ENCODE results near the gene SLC12A7.

Gene SLC12A7

GRCh38 chr5:1009359-1010180, 102.3 kb downstream of the SLC12A7 start:
- Mint-ChIP-seq H3K4me3 (peak overlapping the region; percentile 33 to 35), H3K36me3 (ENCODE audit: insufficient read depth) (peaks cover 4% of the 10 kb centered on the region), H3K9me3 (no peaks in the 10 kb centered on the region), H3K27me3 (peaks cover 51 to 70% of the 10 kb centered on the region in 2 donors), H3K4me1 (ENCODE audit: low read depth in 2 of 2) (peaks cover 5 to 6% of the 10 kb centered on the region in 2 donors), H3K27ac (no peak overlapping the region)
- DNase-seq (no peak), ATAC-seq (replicated peaks) (no peak)

DNA sequence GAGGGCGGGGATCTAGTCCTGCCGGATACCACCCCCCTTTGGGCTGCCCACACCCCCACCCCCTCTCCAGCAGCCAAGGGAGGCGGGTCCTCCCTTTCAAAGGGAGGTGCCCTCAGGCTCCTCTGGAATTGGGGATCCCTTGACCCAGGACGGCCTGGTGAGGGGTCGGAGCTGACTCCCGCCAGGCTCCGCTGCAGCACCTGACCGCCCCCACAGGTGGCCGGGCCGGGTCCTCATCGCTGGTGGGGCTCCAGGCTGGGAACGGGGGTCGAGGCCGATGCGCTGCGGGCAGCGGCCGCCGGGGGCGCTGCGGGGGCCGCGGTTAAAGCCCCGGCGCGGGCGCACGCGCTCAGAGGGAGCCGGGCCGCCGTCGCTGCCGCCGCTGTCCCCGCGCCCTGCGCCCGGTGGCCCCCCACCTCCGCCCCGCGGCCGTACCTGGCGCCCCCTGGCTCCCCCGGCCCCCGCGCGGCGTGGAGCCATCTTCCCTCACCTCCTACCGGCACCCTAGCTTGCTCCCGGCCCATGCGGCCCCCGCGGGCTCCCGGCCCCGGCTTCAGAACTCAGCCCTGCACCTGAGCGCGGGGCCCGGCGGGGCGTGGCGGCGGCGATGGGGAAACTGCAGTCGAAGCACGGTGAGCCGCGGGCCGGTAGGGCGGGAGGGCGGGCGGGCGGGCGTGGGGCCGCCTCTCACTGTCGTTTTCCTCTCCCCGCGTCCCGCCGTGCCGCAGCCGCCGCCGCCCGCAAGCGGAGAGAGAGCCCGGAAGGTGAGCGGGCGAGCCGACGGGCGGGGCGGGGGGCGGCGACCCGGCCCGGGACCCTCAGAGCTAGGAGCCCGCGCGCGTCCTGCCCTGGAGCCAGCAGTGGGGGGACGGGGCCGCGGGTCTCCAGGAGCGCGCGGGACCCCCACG, 103.2 kb downstream of the SLC12A7 start, which contains the start of gene NKD2:
Gene NKD2, plus strand, starts transcription at position 352 of the 908 bp plus-strand sequence. Its CDS starts 256 bp downstream, at position 608.
- ATAC-seq (replicated peaks), result peak; percentile 65
- peaks cover 5 to 10% of the 10 kb centered on the region in 2 donors for H3K4me1 Mint-ChIP-seq (ENCODE audit: low read depth in 2 of 2)
- no peaks in the 10 kb centered on the region for H3K9me3 Mint-ChIP-seq
- H3K36me3 Mint-ChIP-seq (ENCODE audit: insufficient read depth), result peaks cover 4% of the 10 kb centered on the region
- H3K4me3 Mint-ChIP-seq, result peak within 1 kb of the TSS; percentile 77 to 79
- H3K27ac Mint-ChIP-seq, result no peak within 1 kb of the TSS
- peaks cover 51 to 72% of the 10 kb centered on the region in 2 donors for H3K27me3 Mint-ChIP-seq
- peak in 2 of 3 experiments; percentile 23 to 28 for DNase-seq

DNA sequence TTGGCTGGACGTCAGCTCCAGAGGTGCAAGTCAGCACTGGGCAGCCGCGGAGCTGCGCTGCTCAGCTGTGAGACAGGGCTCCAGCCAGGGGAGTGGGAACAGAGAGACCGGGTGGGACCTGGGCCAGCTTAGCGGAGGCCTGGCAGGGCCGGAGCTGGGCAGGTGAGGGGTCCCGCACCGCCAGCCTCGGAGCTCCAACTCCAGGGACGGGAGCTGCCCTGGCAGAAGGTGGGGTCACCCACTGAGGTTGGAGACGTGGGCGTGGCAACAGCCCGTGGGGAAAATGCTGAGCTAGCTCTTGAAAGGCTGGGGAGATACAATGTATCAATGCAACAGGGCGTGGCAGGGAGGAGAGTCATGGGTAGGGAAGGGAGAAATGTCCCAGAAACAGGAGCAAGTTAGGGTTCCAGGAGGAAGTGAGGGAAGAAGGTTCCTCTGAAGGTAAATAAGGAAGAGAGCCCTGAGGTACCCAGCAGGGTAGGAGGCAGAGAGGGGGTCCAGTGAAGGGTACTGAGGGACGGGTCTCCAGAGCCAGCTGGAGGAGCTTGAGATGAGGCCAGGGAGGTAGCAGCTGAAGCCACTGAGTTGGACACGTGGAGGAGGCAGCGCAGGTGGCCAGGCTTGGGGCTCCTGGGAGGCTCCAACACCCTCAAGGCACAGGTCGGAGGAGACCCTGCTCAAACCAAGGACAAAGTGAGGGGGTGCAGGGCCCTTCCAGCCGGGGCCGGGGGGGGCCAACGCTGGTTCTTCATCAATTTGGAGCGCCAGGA, 104.0 kb downstream of the SLC12A7 start:
- Mint-ChIP-seq H3K4me1 (ENCODE audit: low read depth in 2 of 2) (peaks cover 5 to 14% of the 10 kb centered on the region in 2 donors), H3K4me3 (peak overlapping the region; percentile 77 to 79), H3K9me3 (no peaks in the 10 kb centered on the region), H3K27me3 (peaks cover 51 to 77% of the 10 kb centered on the region in 2 donors), H3K27ac (no peak overlapping the region), H3K36me3 (ENCODE audit: insufficient read depth) (peaks cover 4% of the 10 kb centered on the region)
- DNase-seq (no peak), ATAC-seq (replicated peaks) (no peak)

DNA sequence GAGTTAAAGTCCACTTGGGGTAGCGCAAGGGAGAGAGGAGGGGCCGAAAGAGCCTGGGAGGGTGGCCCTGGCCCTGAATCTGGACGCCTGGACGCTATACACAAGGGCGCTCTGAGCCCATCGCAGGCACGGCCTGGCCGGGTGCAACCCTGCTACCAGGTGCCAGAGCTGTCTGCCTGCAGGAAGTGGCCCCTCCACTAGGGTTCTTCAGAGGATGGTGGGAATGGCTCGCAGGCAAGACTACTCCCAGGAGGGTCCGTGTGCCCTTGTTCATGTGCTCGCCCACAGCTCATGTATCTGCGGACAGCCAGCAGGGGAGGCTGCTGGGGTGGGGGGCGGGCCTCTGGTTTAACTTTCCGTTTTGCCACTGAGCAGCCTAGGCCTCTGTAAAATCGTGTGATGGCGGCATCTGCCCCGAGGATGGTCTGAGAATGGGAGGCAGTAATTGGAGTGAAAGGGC, 104.6 kb downstream of the SLC12A7 start:
- Mint-ChIP-seq H3K27ac (no peak overlapping the region), H3K27me3 (peaks cover 52 to 77% of the 10 kb centered on the region in 2 donors)

GRCh38 chr5:1006656-1007071, 105.2 kb downstream of the SLC12A7 start:
- H3K4me3 Mint-ChIP-seq, result peak overlapping the region in 1 of 2 donors; percentile 77
- peaks cover 5 to 14% of the 10 kb centered on the region in 2 donors for H3K4me1 Mint-ChIP-seq (ENCODE audit: low read depth in 2 of 2)
- peaks cover 55 to 78% of the 10 kb centered on the region in 2 donors for H3K27me3 Mint-ChIP-seq
- ATAC-seq (replicated peaks) (no peak), DNase-seq (no peak)
- no peak overlapping the region for H3K27ac Mint-ChIP-seq
- peaks cover 4% of the 10 kb centered on the region for H3K36me3 Mint-ChIP-seq (ENCODE audit: insufficient read depth)
- H3K9me3 Mint-ChIP-seq, result no peaks in the 10 kb centered on the region

More for the DNA sequence above, 104.6 kb downstream of the SLC12A7 start:
- H3K4me3 Mint-ChIP-seq, result peak overlapping the region; percentile 77 to 79
- H3K36me3 Mint-ChIP-seq (ENCODE audit: insufficient read depth), result peaks cover 4% of the 10 kb centered on the region
- peaks cover 5 to 14% of the 10 kb centered on the region in 2 donors for H3K4me1 Mint-ChIP-seq (ENCODE audit: low read depth in 2 of 2)
- ATAC-seq (replicated peaks), result no peak
- no peaks in the 10 kb centered on the region for H3K9me3 Mint-ChIP-seq
- no peak for DNase-seq

DNA sequence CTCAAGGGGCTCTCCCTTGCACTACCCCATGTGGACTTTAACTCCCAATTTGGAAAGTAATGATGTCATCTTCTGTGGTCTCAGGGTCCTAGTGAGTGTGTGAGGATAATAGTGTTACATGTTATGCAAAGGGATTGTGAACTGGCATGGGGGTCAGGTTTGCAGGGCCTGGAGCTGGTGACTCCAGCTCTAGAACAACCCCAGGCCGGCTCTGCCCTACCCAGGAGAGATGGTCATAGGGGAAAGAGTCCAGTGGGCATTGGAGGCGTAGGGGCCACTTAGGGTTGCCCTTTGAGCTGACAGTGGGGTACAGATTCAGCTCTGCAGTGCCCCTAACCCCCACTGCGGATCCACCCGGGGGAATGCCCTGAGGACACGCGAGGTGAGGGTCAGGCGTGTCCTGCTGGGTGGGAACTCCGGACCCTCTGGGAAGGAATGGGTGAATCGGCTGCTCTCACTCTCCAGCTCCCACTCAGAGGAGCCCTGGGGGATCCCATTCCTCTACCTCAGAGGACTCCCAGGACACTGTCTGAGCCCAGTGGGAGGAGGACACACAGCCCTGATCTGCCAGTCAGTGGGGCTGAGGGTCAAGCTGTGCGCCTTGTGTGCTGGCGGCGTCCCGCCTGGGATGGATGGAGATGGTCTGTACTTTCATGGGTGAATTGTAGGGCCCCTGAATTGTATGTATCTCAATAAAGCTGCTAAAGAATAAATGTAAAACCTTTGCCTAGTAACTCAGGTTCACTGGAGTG, 105.8 kb downstream of the SLC12A7 start:
- Mint-ChIP-seq H3K4me3 (peak overlapping the region in 1 of 2 donors; percentile 11), H3K36me3 (ENCODE audit: insufficient read depth) (peaks cover 4% of the 10 kb centered on the region), H3K27ac (no peak overlapping the region), H3K27me3 (peaks cover 49 to 73% of the 10 kb centered on the region in 2 donors), H3K9me3 (no peaks in the 10 kb centered on the region), H3K4me1 (ENCODE audit: low read depth in 2 of 2) (peaks cover 5 to 14% of the 10 kb centered on the region in 2 donors)
- DNase-seq (no peak), ATAC-seq (replicated peaks) (no peak)

DNA sequence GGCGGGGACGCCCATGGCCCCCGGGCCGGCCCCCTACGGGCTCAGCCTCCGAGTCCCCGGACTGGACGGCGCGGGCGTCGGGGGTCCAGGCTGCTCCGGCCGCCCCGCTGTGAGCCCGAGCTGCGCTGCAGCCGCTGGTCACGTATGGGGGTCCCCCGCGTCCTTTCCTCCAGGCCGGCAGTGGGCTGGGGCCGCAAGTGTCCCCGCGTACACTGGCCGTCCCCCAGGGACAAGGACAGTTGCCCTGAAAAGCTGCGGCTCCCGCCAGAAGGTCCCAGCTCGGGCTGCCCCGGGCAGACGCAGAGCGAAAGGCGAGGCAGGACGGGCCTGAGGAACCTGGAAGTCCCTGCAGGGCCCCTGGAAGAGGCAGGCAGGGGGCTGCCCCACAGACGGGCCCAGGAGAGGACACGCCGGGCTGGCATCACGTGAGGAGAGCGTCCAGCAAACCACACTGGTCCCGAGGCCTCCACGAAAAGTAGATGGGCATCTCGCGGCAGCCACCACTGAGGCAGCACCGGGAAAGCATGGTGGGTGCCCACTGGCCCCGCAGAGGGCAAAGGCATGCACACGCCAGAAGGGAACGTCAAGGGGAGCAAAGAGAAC, 106.5 kb downstream of the SLC12A7 start:
- ATAC-seq (replicated peaks) (no peak), DNase-seq (no peak)
- peaks cover 4% of the 10 kb centered on the region for H3K36me3 Mint-ChIP-seq (ENCODE audit: insufficient read depth)
- peaks cover 5 to 15% of the 10 kb centered on the region in 2 donors for H3K4me1 Mint-ChIP-seq (ENCODE audit: low read depth in 2 of 2)
- H3K4me3 Mint-ChIP-seq, result peak overlapping the region in 1 of 2 donors; percentile 11
- no peak overlapping the region for H3K27ac Mint-ChIP-seq
- H3K27me3 Mint-ChIP-seq, result peaks cover 49 to 73% of the 10 kb centered on the region in 2 donors
- no peaks in the 10 kb centered on the region for H3K9me3 Mint-ChIP-seq

DNA sequence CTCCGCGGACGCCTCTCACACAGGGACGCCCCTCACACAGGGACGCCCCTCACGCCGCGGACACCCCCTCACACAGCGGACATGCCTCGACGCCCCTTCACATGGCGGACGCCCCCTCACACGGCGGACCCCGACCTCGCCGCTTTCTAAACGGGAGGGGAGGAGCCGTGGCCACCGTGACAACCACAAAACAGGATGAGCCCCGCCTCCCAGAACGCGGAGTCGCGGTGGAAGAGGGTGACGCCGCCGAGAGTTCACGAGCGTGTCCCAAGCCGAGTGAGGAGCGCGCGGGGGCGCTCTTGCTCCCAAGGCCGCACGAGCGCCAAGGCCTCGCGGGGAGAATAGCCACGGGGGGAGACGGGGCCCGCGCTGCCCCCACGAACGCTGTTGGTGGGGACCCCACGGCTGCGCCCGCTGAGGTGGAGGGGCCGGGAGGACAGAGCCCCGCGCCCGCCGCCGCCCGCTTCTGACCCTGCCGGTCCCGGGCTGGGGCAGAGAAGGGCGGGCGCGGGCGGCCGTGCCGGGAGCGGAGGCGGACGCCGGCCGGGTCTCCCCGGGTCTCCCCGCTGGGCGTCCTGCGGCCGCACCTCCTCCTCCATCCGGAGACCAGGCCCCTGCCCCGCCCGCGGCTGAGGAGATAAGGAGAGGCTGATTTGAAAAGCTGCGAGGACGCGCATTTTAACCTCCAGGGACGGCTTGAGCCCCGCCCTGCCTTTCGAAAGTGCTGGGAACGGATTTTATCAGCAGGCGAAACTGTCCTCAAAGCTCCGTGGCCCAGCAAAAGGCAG, 107.2 kb downstream of the SLC12A7 start:
- no peak overlapping the region for H3K27ac Mint-ChIP-seq
- peak in 1 of 3 experiments; percentile 26 for DNase-seq

DNA sequence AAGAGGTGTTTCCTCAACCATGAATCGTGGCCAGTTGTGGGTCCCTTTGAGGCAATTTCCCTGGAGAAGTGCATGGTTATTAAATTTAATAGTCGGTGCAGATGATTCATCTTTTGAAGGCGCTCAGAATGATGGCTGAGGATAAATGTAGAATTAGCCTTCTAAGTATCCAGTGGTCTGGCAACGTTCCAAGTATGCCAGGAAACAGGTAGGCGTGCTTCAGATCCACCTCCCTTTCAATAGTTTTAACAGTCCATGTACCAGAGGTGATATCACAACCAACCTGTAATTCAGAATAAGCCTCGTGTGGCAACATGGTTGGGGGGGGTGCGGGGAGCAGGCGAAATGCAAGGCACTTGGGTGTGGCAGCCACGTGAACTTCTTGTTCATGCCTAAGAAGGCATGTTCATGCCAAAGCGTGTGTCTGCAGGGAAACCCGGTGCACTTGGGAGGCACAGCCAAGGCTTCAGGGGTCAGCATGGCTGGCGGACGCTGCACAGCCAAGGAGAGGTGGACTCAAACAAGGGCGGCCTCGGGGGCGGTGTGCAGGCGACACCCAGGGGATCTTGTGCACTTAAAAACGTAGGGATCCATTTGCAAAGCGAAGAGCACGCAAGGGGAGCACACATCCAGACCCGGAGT, 108.4 kb downstream of the SLC12A7 start:
- Mint-ChIP-seq H3K36me3 (ENCODE audit: insufficient read depth) (no peaks in the 10 kb centered on the region), H3K27me3 (peaks cover 42 to 72% of the 10 kb centered on the region in 2 donors), H3K9me3 (no peaks in the 10 kb centered on the region), H3K27ac (no peak overlapping the region), H3K4me1 (ENCODE audit: low read depth in 2 of 2) (peaks cover 5 to 13% of the 10 kb centered on the region in 2 donors), H3K4me3 (peak overlapping the region; percentile 38 to 80)
- ATAC-seq (replicated peaks) (peak; percentile 23), DNase-seq (no peak)

More for the DNA sequence above, 107.2 kb downstream of the SLC12A7 start:
- Mint-ChIP-seq H3K27me3 (peaks cover 43 to 68% of the 10 kb centered on the region in 2 donors), H3K9me3 (no peaks in the 10 kb centered on the region), H3K4me1 (ENCODE audit: low read depth in 2 of 2) (peaks cover 5 to 13% of the 10 kb centered on the region in 2 donors), H3K4me3 (peak overlapping the region; percentile 71 to 80), H3K36me3 (ENCODE audit: insufficient read depth) (peaks cover 2% of the 10 kb centered on the region)
- peak; percentile 61 for ATAC-seq (replicated peaks)

- DNase-seq, result no peak
- no peak for ATAC-seq (replicated peaks)
- Mint-ChIP-seq H3K27ac (no peak overlapping the region), H3K4me3 (no peak overlapping the region), H3K4me1 (ENCODE audit: low read depth in 2 of 2) (peaks cover 5 to 11% of the 10 kb centered on the region in 2 donors), H3K9me3 (no peaks in the 10 kb centered on the region), H3K36me3 (ENCODE audit: insufficient read depth) (no peaks in the 10 kb centered on the region), H3K27me3 (peaks cover 38 to 70% of the 10 kb centered on the region in 2 donors)
Measured at GRCh38 chr5:1002836-1003235, 109.0 kb downstream of the SLC12A7 start.

DNA sequence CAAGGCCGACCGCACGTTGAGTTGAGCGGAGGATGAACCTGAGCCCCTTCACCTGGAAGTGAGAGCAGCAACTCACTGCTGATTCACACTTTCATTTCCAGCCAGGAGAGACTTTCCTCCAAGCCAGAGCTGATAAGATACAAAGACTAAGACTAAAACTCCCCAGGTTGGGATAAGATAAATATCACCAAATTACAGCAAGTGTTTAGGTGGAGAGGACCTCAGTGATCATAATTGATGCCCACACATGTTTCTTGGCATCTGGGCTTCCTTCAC, 109.7 kb downstream of the SLC12A7 start:
- no peak overlapping the region for H3K27ac Mint-ChIP-seq
- H3K36me3 Mint-ChIP-seq (ENCODE audit: insufficient read depth), result no peaks in the 10 kb centered on the region
- H3K4me1 Mint-ChIP-seq (ENCODE audit: low read depth in 2 of 2), result peaks cover 10% of the 10 kb centered on the region in 2 donors
- H3K27me3 Mint-ChIP-seq, result peaks cover 32 to 63% of the 10 kb centered on the region in 2 donors
- no peak overlapping the region for H3K4me3 Mint-ChIP-seq
- H3K9me3 Mint-ChIP-seq, result no peaks in the 10 kb centered on the region
- ATAC-seq (replicated peaks), result no peak
- no peak for DNase-seq
